GM12864 (cell line): ENCODE measurements around the gene RMDN2.
A peak's percentile ranks its signal among the peaks of the same experiment; 100 is the strongest.
"Not testable (repeated sequence)": the region's sequence is repeated elsewhere in the genome, so short reads cannot be mapped to it uniquely, and the experiment has no call there.

Source experiments
- DNase-seq: peaks from one replicate; pipeline ENCODE4 v3.0.0-alpha.2; 2011; ENCODE audit warnings: low read depth
- H3K4me3 ChIP-seq: 2 replicates; pipeline ENCODE4 v1.5.1; 2011; ENCODE audit warnings: mild to moderate bottlenecking, low read depth, low read length, control low read depth
- CTCF ChIP-seq: IDR thresholded peaks from 2 replicates; pipeline ENCODE4 v1.5.1; 2011; ENCODE audit warnings: low read depth, mild to moderate bottlenecking, moderate library complexity, low read length, control low read depth, inconsistent platforms; ENCODE audit errors: missing control alignments

The RMDN2 gene

GRCh38 chr2:37926635-37927034, 1.5 kb downstream of the RMDN2 start:
- TF ChIP-seq CTCF: no peak
- no peak overlapping the region for H3K4me3 ChIP-seq
- no peak for DNase-seq

- no peak overlapping the region for H3K4me3 ChIP-seq
- TF ChIP-seq CTCF: no peak
- DNase-seq: no peak
Observed at GRCh38 chr2:37928377-37928776, 3.3 kb downstream of the RMDN2 start.

GRCh38 chr2:37930392-37930791, 5.3 kb downstream of the RMDN2 start:
- not testable (repeated sequence) for DNase-seq, H3K4me3 ChIP-seq

- H3K4me3 ChIP-seq, DNase-seq: not testable (repeated sequence)
Observed at GRCh38 chr2:37932873-37933272, 7.8 kb downstream of the RMDN2 start.

GRCh38 chr2:37934591-37935513, 9.8 kb downstream of the RMDN2 start:
- TF ChIP-seq CTCF: no peak
- DNase-seq: peak; percentile 60
- peak overlapping the region; percentile 27 for H3K4me3 ChIP-seq

- H3K4me3 ChIP-seq, DNase-seq: not testable (repeated sequence)
Observed at GRCh38 chr2:37937568-37937967, 12.5 kb downstream of the RMDN2 start.

GRCh38 chr2:37941267-37941666, 16.2 kb downstream of the RMDN2 start:
- DNase-seq, H3K4me3 ChIP-seq: not testable (repeated sequence)

- no peak for DNase-seq
- TF ChIP-seq CTCF: no peak
- H3K4me3 ChIP-seq: no peak overlapping the region
Observed at GRCh38 chr2:37944268-37944667, 19.2 kb downstream of the RMDN2 start.

GRCh38 chr2:37947306-37947705, 22.2 kb downstream of the RMDN2 start:
- no peak for DNase-seq
- no peak for TF ChIP-seq CTCF
- H3K4me3 ChIP-seq: no peak overlapping the region

GRCh38 chr2:37962018-37962739, 37.1 kb downstream of the RMDN2 start:
- H3K4me3 ChIP-seq, DNase-seq: not testable (repeated sequence)

- H3K4me3 ChIP-seq, DNase-seq: not testable (repeated sequence)
Observed at GRCh38 chr2:37962740-37963121, 37.6 kb downstream of the RMDN2 start.

- not testable (repeated sequence) for H3K4me3 ChIP-seq, DNase-seq
Observed at GRCh38 chr2:37963901-37964300, 38.8 kb downstream of the RMDN2 start.
